GM10266 (cell line): ENCODE data around the gene NSMF.

ENCODE experiments used
- DNase-seq: peaks from one replicate; pipeline ENCODE4 v3.0.0; 2012; ENCODE audit errors: extremely low spot score
- TF ChIP-seq, protein P1 (sequence below): IDR thresholded peaks from 2 replicates; pipeline ENCODE4 v1.5.1; 2012; ENCODE audit warnings: mild to moderate bottlenecking, low read depth; ENCODE audit not compliant: control insufficient read depth, insufficient read depth; ENCODE audit errors: missing control alignments

Gene NSMF

DNA sequence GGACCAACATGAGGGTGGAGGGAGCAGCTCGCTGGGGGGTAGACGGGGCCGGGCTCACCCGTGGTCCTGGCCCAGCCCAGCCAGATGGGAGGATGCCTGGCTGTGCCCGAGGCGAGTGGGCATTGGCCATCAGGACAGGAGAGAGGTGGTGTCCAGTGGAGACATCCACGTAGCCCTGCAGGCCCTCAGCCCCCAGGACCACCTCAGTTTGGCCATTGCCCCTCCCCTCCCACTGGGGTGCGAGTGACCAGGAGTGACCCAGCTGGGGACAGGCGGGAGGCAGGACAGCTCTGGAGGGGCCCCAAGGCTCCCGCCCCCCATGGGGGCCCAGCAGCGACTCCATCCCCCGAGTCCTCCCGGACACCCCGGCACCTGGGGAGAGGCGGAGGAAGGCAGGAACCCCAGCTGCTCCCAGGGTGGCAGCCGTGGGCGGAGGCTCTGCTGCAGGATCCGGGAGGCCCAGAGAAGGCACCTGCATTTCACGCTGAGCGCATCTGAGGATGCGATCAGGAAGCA, 27.7 kb downstream of the NSMF start:
- TF ChIP-seq, protein P1, sequence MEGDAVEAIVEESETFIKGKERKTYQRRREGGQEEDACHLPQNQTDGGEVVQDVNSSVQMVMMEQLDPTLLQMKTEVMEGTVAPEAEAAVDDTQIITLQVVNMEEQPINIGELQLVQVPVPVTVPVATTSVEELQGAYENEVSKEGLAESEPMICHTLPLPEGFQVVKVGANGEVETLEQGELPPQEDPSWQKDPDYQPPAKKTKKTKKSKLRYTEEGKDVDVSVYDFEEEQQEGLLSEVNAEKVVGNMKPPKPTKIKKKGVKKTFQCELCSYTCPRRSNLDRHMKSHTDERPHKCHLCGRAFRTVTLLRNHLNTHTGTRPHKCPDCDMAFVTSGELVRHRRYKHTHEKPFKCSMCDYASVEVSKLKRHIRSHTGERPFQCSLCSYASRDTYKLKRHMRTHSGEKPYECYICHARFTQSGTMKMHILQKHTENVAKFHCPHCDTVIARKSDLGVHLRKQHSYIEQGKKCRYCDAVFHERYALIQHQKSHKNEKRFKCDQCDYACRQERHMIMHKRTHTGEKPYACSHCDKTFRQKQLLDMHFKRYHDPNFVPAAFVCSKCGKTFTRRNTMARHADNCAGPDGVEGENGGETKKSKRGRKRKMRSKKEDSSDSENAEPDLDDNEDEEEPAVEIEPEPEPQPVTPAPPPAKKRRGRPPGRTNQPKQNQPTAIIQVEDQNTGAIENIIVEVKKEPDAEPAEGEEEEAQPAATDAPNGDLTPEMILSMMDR, result no peak
- no peak for DNase-seq

DNA sequence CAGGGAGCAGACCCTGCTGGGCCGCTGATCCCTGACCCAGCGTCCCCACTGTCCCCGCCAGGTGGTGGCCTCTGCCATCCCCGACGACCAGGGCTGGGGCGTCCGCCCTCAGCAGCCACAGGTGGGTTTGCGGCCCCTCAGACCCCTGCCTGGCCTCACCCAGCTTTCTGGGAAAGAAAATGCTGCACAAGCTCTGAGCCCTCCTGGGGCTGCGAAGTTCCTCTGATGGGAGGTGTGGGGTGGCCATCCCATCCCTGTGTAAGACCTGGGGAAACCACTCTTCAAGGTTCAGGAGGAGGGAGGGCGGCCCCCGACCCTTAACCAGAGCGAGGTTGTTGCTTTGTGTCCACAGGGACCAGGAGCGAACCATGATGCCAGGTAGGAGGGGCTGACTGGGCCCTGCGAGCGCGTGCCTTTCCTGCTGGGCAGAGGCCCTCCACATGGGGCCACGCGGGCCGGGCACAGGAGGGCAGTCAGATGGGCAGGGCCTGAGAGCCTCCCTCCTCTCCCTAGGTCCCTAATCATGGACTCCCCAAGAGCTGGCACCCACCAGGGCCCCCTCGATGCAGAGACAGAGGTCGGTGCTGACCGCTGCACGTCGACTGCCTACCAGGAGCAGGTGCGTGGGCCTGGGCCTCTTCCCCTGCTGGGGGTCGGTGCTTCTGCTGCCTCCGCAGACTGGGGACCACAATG, 28.3 kb downstream of the NSMF start:
- TF ChIP-seq, protein P1, result no peak
- no peak for DNase-seq

DNA sequence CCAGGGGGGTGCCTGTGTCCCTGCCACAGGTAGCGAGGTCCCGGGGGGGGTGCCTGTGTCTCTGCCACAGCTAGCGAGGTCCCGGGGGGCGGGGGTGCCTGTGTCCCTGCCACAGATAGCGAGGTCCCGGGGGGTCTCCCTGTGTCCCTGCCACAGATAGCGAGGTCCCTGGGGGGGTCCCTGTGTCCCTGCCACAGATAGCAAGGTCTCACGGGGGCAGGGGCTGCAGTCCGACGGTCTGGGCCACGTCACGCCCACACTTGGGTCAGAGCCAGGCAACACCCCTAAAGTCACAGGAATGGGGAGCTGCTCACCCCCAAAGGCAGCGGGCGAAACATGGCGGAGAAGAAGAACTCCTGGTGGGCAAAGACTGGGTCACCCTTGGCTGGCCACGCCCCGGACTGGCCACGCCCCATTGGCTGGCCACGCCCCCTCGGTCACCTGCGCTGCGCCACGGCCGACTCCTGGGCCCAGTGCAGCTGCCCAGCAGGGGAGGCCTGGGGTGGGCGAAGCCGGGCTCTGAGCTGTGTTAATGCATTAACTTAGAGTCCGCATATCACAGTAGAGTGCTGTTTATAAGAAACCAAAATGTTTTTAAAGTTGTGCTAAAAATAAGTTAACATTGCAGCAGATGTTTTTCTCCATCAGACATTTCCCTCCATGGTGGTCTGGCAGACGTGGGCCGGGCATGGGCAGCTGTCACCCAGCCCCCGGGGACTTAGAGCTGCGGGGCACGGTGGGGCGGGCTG, 29.0 kb downstream of the NSMF start:
- TF ChIP-seq, protein P1, result no peak
- DNase-seq, result peak; percentile 69

DNA sequence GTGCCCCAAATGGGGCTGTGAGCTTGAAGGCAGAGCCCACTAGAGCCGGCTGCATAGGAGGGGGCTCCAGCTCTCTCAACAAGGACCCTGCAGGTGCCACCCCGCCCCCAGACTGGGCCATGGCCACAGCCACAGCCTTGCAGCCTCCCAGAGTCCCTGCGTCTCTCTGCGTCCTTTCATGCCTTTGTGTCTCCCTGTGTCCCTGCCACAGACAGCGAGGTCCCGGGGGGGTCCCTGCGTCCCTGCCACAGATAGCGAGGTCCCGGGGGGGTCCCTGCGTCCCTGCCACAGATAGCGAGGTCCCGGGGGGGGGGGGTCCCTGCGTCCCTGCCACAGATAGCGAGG, 29.6 kb downstream of the NSMF start:
- TF ChIP-seq, protein P1, result no peak
- DNase-seq, result no peak

DNA sequence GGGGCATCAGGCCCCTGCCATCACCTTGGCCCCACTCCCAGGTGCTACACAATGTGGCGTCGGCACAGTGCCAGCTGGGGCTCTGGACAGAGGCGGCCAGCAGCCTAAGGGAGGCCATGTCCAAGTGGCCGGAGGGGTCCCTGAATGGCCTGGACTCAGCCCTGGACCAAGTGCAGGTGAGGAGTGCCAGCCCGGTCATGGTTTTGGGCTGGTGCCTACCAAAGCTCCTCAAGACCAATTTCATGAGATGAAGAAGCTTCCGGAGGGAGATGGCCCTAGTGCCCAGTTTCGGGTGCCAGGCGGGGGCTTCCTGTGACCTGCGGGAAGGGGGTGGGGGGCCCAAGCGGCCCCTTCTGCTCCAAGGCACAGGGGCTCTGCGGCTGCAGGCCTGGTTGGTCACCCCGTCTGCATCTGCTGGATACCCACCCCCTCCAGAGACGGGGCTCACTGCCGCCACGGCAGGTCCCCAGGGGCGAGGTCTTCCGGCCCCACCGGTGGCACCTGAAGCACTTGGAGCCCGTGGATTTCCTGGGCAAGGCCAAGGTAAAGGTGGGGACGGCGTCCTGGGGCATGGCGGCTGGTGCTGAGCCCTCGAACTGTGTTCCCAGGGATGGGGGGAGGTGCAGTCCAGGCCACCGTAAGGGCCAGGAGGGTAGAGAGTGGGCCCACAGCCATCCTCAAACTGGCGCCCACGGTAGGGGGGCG, 30.1 kb downstream of the NSMF start:
- no peak for DNase-seq
- TF ChIP-seq, protein P1, result no peak

DNA sequence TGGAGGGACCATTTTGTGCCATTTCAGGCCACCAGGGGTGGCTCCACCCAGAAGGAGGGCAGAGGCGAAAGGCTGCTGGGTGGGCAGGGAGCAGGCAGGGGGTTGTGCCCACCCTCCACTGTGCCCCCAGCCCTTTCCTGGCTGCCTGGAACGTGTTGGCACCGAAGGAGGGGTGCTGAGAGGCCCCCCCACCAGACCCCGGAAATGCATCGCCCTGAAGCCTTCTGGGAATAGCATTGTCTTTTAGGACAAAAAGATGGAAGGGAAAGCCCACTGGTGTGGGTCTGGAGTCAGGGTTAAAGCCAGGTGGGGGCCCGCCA, 30.9 kb downstream of the NSMF start:
- TF ChIP-seq, protein P1, result no peak

More for the DNA sequence above, 30.9 kb downstream of the NSMF start:
- no peak for DNase-seq
